Adrenal gland (tissue), 12 donors: ENCODE data around the gene PAQR5. TPM values are rescaled to one million over a fixed set of nuclear protein-coding genes. Genes with fewer than 3 reads are reported as not detected.

ENCODE experiments used
- DNase-seq, 7 donors: peaks; one replicate each; pipeline ENCODE4 v3.0.0-alpha.2; 2019 to 2020
- H3K27ac ChIP-seq, 5 donors: fragments of 200-600 bp; sonication (generic) in 4 of 5; 1 replicate in 3 of 5; 2 replicates in 2 of 5; pipeline versions ENCODE4 v1.5.1 to v1.8.0; 2016 to 2020; ENCODE audit warnings: mild to moderate bottlenecking in 1 of 5
- H3K27me3 ChIP-seq: fragments of 200-600 bp; 2 replicates; pipeline ENCODE4 v1.8.0; 2021
- H3K36me3 ChIP-seq, 2 donors: fragments of 200-600 bp; replicated peaks in 1 of 2; 1 replicate in 1 of 2; 2 replicates in 1 of 2; pipeline versions ENCODE4 v1.5.1 to v1.8.0; 2018 to 2022
- H3K4me1 ChIP-seq, 2 donors: fragments of 200-600 bp; replicated peaks in 1 of 2; 1 replicate in 1 of 2; 2 replicates in 1 of 2; pipeline versions ENCODE4 v1.5.1 to v1.8.0; 2018 to 2021
- H3K4me3 ChIP-seq, 4 donors: fragments of 200-600 bp; sonication (generic) in 3 of 4; one replicate each; pipeline ENCODE4 v1.5.1; 2016 to 2018
- H3K9me3 ChIP-seq, 3 donors: fragments of 200-600 bp; sonication (generic) in 1 of 3; replicated peaks in 1 of 3; 1 replicate in 2 of 3; 2 replicates in 1 of 3; pipeline versions ENCODE4 v1.5.1 to v1.8.0; 2016 to 2021
- POLR2A ChIP-seq, 2 donors: fragments of 450-650 bp; IDR thresholded peaks; one replicate each; pipeline ENCODE4 v1.6.1; 2017; ENCODE audit warnings: antibody characterized with exemption in 2 of 2, mild to moderate bottlenecking in 2 of 2, moderate library complexity in 1 of 2
- WGBS, 4 donors: extraction: QIAGEN DNeasy Blood & Tissue Kit in 2 of 4; methylation state at CpG; one replicate each; pipeline versions ENCODE4 v1.1.5 to v1.1.7; 2013 to 2017; 5-methylcytosine and 5-hydroxymethylcytosine counted together
- intact Hi-C, 2 donors: fragments of 100-400 bp; cut with DNase I; formaldehyde crosslinking; loops; one replicate each; pipeline versions ENCODE4 v1.14.1 to v1.15.0; 2022 to 2023
- polyA plus RNA-seq, 3 donors: library from polyadenylated mRNA; stranded (reverse); fragments of 200-250 nt in 2 of 3; fragments of 350-450 nt in 1 of 3; fragmentation: Illumina TruSeq in 1 of 3; extraction: RNeasy Lipid Tissue Mini Kit (QIAGEN cat#74804) in 1 of 3; gene quantifications; one replicate each; pipeline ENCODE4 v1.2.3, GENCODE V29; 2013 to 2014
- total RNA-seq, 9 donors: library from RNA; depleted of rRNA in 4 of 9; stranded (reverse); fragments of >200 nt in 4 of 9; fragments of 120-200 nt in 1 of 9; fragmentation: NEBNext Ultra II Directional in 1 of 9; extraction: Animal tissue kit (Norgen Biotek cat#: 25700) in 1 of 9; gene quantifications; one replicate each; pipeline versions ENCODE4 v1.1.0 to v1.2.4, GENCODE V29; 2013 to 2023
- TF ChIP-seq, protein P1 (sequence below), 6 experiments: fragments of 450-650 bp in 4 of 6; fragments of 200-600 bp in 2 of 6; sonication (generic) in 1 of 6; IDR thresholded peaks; 1 replicate in 5 of 6; 2 replicates in 1 of 6; pipeline versions ENCODE4 v1.5.1 to v1.8.0; 2016 to 2021; ENCODE audit warnings: antibody characterized with exemption in 6 of 6, mild to moderate bottlenecking in 2 of 6, moderate library complexity in 1 of 6
- donor health status: healthy with polysubstance abuse.
- donor health status: Bipolar disorder and iron deficiency.
- donor health status: DM: yes; HTN: yes; CAD: no.
- donor health status: DM: no; HTN: no; CAD: no.
- donor health status: DM: no; HTN: no; CAD: no.
- donor health status: DM: yes; HTN: yes; CAD: no.

PAQR5 gene
- total and polyA plus RNA-seq, 12 donors = 11.7 to 78.2 (median 39.7) TPM

DNA sequence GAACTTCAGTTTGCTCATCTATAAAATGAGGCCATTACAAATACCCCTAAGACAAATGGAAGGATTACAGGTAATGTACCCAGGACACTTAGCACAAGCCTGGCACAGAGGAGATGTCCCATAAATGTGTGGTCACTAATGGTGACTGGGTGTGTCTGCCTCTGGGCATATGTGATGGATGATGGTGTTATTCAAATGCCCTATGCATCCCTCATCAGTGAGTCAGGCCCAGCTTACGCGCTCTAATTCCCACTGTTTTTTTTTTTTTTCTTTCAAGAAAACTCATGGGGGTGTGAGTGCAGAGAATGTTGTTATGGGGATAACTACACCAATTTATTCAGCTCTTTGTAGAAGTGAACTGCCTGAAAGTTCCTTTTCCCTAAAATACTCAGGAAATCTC is 91.9 kb downstream of the PAQR5 start:
- TF ChIP-seq, protein P1, sequence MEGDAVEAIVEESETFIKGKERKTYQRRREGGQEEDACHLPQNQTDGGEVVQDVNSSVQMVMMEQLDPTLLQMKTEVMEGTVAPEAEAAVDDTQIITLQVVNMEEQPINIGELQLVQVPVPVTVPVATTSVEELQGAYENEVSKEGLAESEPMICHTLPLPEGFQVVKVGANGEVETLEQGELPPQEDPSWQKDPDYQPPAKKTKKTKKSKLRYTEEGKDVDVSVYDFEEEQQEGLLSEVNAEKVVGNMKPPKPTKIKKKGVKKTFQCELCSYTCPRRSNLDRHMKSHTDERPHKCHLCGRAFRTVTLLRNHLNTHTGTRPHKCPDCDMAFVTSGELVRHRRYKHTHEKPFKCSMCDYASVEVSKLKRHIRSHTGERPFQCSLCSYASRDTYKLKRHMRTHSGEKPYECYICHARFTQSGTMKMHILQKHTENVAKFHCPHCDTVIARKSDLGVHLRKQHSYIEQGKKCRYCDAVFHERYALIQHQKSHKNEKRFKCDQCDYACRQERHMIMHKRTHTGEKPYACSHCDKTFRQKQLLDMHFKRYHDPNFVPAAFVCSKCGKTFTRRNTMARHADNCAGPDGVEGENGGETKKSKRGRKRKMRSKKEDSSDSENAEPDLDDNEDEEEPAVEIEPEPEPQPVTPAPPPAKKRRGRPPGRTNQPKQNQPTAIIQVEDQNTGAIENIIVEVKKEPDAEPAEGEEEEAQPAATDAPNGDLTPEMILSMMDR (IDR thresholded peaks at IDR 0.05) = no peak
- no peak for TF ChIP-seq POLR2A (IDR thresholded peaks at IDR 0.05)
- no peaks in the 10 kb centered on the region for H3K9me3 ChIP-seq
- no peak overlapping the region for H3K27ac ChIP-seq
- no peak overlapping the region for H3K4me3 ChIP-seq
- no peak for DNase-seq
- H3K27me3 ChIP-seq = no peaks in the 10 kb centered on the region
- intact Hi-C loops = loop anchor here in 1 of 2 donors (10.0 kb wide), 1 partner anchor 226 kb away; the partner anchor contains the start of gene GLCE
- WGBS, 4 donors = 92 to 100% (median 96%) methylated on average over 2 of the region's 2 CpGs
- H3K4me1 ChIP-seq = peaks cover 0 to 8% of the 10 kb centered on the region in 2 donors
- H3K36me3 ChIP-seq = no peaks in the 10 kb centered on the region

DNA sequence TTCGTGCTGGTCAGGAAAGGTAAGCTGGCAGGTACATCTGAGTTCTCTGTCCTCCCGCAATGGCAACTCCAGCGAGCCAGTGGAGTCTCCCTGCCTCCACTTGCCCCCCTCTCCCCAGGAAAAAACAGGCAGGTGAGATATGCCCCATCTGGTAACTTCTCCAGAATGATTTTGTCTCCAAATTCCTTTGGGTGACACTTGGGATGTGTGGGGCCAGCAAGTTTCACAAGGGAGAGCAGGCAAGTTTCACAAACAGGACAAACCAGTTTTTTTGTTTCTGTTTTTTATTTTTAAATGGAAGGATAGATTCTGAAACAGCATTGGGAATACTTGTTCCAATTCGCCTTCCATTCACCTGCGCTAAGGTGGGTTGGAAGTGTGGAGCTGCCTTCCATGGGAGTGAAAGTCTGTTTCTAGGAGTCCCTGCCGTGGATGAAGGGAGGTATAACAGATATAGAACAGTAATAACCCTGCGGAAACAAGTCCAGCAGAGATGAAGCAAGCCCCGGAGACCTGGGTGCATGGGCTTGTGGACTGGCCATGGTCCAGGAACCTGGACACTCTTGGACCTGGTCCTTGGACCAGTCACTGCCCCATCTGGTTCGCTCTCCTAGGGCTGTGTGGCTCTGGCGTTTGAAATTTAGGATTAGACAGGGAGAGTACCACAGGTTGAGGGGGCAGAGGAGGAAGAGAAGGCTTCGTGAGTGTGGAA is 92.5 kb downstream of the PAQR5 start:
- no peak for DNase-seq
- no peaks in the 10 kb centered on the region for H3K9me3 ChIP-seq
- H3K27ac ChIP-seq = no peak overlapping the region
- H3K27me3 ChIP-seq = no peaks in the 10 kb centered on the region
- 93 to 95% (median 94%) methylated on average over 11 of the region's 11 CpGs for WGBS, 4 donors
- no peaks in the 10 kb centered on the region for H3K36me3 ChIP-seq
- peaks cover 0 to 8% of the 10 kb centered on the region in 2 donors for H3K4me1 ChIP-seq
- intact Hi-C loops = loop anchor here in 1 of 2 donors (10.0 kb wide), 1 partner anchor 226 kb away; the partner anchor contains the start of gene GLCE
- H3K4me3 ChIP-seq = no peak overlapping the region
- TF ChIP-seq POLR2A (IDR thresholded peaks at IDR 0.05) = no peak
- TF ChIP-seq, protein P1 (IDR thresholded peaks at IDR 0.05) = no peak

DNA sequence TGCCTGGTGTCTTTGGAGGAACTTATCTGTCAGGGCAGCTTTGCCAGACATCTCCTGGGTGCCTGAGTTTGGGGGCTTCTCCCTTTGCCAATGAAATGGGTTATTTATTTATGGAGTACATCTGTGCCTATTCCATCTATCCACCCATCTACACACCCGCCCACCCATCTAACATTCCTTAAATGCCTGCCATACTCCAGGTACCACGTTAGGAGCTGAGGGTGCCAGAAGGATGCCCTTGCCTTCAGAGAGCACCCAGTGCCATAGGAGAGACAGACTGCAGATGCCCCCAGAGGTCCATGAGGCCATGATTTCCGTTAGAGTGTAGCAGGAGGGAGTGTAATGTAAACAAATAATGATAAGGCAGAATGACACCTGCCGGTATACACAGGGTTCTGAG is 93.6 kb downstream of the PAQR5 start:
- Histone ChIP-seq H3K9me3 (no peaks in the 10 kb centered on the region), H3K4me3 (no peak overlapping the region), H3K27ac (no peak overlapping the region), H3K4me1 (peaks cover 0 to 8% of the 10 kb centered on the region in 2 donors), H3K27me3 (no peaks in the 10 kb centered on the region), H3K36me3 (peaks cover 0 to under 1% of the 10 kb centered on the region in 2 donors)
- DNase-seq = no peak
- TF ChIP-seq, protein P1 (IDR thresholded peaks at IDR 0.05) = no peak
- no peak for TF ChIP-seq POLR2A (IDR thresholded peaks at IDR 0.05)
- 73 to 87% (median 77%) methylated on average over 4 of the region's 4 CpGs for WGBS, 4 donors
- intact Hi-C loops = loop anchor here in 1 of 2 donors (10.0 kb wide), 1 partner anchor 228 kb away; the partner anchor contains the start of gene GLCE

DNA sequence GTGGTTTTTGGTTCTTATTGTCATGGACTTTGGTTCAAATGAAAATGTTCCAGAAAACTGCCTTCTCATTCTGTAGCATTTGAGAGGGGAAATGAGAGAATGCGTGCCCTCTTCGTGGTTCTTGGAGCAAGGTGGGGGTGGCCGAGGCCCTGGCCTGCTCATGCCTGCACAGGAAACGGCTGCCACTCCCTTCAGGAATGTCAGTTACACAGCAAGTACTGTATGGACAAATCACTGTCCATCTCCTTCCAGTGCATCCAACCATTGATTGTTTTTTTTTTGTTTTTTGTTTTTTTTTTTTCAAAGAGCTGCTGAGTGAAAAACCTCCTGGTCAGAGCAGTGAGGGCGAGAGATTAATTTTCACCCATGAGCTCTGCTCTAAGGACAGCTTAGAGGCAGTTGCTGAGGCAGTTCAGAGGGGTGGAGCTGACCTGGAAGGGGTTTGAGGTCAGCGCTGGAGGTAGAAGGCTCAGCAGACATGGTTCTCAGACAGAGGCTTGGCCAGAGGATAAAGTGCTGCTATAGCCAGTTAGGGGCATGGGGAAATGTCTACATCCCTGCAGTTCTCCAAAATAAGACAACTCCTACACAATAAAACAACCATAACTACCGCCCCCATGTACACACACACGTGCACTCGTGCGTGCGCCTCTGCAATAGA is 95.2 kb downstream of the PAQR5 start:
- peaks cover 0 to 8% of the 10 kb centered on the region in 2 donors for H3K4me1 ChIP-seq
- intact Hi-C loops = loop anchor here in 1 of 2 donors (10.0 kb wide), 1 partner anchor 229 kb away; the partner anchor contains the start of gene GLCE
- no peaks in the 10 kb centered on the region for H3K9me3 ChIP-seq
- H3K36me3 ChIP-seq = peaks cover 0 to 6% of the 10 kb centered on the region in 2 donors
- H3K27me3 ChIP-seq = no peaks in the 10 kb centered on the region
- peak in 1 of 7 donors; percentile 27 for DNase-seq
- WGBS, 4 donors = 53 to 57% (median 55%) methylated on average over 11 of the region's 11 CpGs
- H3K27ac ChIP-seq = peak overlapping the region in 1 of 5 donors; percentile 50
- H3K4me3 ChIP-seq = no peak overlapping the region
- TF ChIP-seq, protein P1 (IDR thresholded peaks at IDR 0.05) = no peak
- no peak for TF ChIP-seq POLR2A (IDR thresholded peaks at IDR 0.05)
